ENCODE data around the gene SLCO2A1. TPM values are rescaled to one million over a fixed set of nuclear protein-coding genes. Genes with fewer than 3 reads are reported as not detected.

Gene SLCO2A1
- total RNA-seq, 1 donor from 2014 or later, result 0.33 TPM

DNA sequence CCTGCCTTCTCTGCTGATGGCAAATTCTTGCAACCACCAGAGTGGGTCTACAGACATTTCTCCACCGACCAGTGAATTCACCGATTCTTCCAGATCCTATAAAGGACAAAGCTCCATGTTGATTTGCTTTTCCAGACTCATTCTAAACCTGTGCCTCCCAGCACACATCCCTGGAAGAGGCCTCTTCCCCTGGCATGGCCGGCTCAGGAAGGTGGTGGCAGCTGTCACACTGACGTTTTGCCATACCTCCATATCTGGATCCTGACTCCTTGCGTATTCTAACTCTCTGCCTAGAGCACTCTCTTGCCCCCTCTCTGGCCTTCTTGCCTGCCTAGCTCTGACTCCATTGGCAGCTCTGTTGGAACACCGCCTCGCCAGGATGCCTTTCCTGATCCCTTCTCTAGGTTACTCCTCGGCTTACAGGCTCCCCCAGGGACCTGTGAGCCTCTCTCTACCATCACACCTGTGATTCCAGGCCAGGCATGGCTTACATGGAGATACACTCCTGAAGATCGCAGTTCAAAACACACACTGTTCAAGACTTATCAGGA, 31.0 kb downstream of the SLCO2A1 start:
- Mint-ChIP-seq H3K4me3 (no peak overlapping the region), H3K4me1 (no peaks in the 10 kb centered on the region), H3K9me3 (peaks cover 2% of the 10 kb centered on the region), H3K27ac (ENCODE audit: unreplicated experiment) (no peak overlapping the region), H3K36me3 (ENCODE audit: low read depth) (no peaks in the 10 kb centered on the region), H3K27me3 (ENCODE audit: low read depth) (peaks cover 18% of the 10 kb centered on the region)
- DNase-seq (ENCODE audit: low read depth, low spot score), result no peak
- TF ChIP-seq, protein P1, sequence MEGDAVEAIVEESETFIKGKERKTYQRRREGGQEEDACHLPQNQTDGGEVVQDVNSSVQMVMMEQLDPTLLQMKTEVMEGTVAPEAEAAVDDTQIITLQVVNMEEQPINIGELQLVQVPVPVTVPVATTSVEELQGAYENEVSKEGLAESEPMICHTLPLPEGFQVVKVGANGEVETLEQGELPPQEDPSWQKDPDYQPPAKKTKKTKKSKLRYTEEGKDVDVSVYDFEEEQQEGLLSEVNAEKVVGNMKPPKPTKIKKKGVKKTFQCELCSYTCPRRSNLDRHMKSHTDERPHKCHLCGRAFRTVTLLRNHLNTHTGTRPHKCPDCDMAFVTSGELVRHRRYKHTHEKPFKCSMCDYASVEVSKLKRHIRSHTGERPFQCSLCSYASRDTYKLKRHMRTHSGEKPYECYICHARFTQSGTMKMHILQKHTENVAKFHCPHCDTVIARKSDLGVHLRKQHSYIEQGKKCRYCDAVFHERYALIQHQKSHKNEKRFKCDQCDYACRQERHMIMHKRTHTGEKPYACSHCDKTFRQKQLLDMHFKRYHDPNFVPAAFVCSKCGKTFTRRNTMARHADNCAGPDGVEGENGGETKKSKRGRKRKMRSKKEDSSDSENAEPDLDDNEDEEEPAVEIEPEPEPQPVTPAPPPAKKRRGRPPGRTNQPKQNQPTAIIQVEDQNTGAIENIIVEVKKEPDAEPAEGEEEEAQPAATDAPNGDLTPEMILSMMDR (conservative IDR thresholded peaks at IDR 0.05), result no peak

DNA sequence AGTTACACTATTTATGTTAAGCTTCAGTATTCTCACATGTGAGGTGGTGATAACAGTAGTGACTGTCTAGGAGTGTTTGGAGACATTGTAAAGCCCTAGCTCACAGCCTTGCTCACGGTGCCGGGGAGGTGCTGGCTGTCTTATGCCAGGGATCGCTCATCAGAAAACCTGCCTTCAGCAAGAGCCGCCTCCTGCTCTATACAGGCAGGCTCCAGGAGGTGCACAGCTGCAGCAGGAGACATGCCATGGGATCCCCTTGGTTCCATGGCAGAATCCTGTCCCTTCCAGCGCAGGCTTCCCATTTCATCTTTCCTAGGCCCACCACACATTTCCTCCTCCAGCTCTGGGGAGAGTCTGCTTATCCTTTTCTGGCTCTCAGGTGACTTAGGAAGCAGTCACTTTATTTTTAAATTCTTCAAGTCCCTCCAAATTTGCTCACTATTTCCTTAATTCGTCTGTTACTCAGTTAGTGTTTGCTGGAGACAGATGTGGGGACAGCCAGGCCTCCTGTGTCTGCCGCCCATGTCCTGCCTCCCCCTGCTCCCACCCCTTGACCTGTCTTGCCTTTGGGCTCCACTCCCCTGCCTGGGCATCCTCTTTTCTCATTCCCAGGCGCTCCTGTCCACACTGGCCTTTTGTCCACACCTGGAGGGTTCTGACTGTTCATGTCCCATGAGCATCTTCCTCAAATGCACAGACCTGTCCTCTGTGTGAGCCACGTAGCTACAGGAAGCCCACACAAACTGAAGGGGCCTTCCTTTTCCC, 31.7 kb downstream of the SLCO2A1 start:
- no peak for DNase-seq (ENCODE audit: low read depth, low spot score)
- peaks cover 18% of the 10 kb centered on the region for H3K27me3 Mint-ChIP-seq (ENCODE audit: low read depth)
- H3K4me3 Mint-ChIP-seq, result no peak overlapping the region
- H3K27ac Mint-ChIP-seq (ENCODE audit: unreplicated experiment), result no peak overlapping the region
- no peaks in the 10 kb centered on the region for H3K4me1 Mint-ChIP-seq
- TF ChIP-seq, protein P1 (conservative IDR thresholded peaks at IDR 0.05), result no peak
- no peaks in the 10 kb centered on the region for H3K36me3 Mint-ChIP-seq (ENCODE audit: low read depth)
- H3K9me3 Mint-ChIP-seq, result peaks cover 2% of the 10 kb centered on the region

DNA sequence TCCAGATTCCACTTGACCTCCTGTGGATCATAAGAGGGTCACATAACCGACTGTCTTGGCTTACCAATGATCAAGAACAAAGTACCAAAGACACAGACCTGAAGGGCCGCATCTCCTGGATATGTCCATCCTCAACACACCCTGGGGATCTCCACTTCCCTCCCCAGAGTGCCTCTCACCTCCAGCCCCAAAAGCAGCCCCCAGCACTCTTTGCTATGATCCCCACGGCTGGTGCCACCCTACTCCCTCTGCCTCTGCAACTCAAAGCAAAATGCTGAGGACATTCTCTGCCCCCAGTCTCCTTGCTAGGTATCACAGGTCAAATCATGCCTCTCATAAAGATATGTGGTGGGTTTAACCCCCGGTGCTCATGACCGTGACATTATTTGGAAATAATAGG, 32.7 kb downstream of the SLCO2A1 start:
- H3K36me3 Mint-ChIP-seq (ENCODE audit: low read depth), result no peaks in the 10 kb centered on the region
- no peaks in the 10 kb centered on the region for H3K4me1 Mint-ChIP-seq
- no peak for DNase-seq (ENCODE audit: low read depth, low spot score)
- peaks cover 18% of the 10 kb centered on the region for H3K27me3 Mint-ChIP-seq (ENCODE audit: low read depth)
- H3K27ac Mint-ChIP-seq (ENCODE audit: unreplicated experiment), result no peak overlapping the region
- H3K9me3 Mint-ChIP-seq, result peaks cover 2% of the 10 kb centered on the region
- TF ChIP-seq, protein P1 (conservative IDR thresholded peaks at IDR 0.05), result no peak
- no peak overlapping the region for H3K4me3 Mint-ChIP-seq

DNA sequence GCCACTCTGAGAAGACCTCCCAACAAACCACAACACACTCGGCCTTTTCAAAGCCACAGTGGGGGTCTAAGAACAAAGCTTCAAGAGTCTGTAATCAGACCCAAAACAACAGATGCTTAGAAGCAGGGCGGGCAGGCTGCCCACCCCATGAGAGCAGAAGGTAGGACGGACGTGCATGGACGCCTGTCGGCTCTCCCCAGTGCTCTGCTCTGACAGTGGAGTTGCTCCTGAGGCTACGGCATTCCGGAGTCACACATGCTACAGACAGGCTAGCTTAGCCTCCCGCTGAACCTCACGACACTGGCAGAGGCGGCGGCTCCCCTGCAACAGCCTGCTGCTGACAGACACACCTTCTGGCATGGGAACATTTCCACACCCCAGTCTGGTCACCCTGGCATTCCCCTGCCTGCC, 33.5 kb downstream of the SLCO2A1 start:
- peaks cover 2% of the 10 kb centered on the region for H3K9me3 Mint-ChIP-seq
- TF ChIP-seq, protein P1 (conservative IDR thresholded peaks at IDR 0.05), result no peak
- DNase-seq (ENCODE audit: low read depth, low spot score), result no peak
- peaks cover 18% of the 10 kb centered on the region for H3K27me3 Mint-ChIP-seq (ENCODE audit: low read depth)
- H3K27ac Mint-ChIP-seq (ENCODE audit: unreplicated experiment), result no peak overlapping the region
- H3K4me3 Mint-ChIP-seq, result no peak overlapping the region
- no peaks in the 10 kb centered on the region for H3K36me3 Mint-ChIP-seq (ENCODE audit: low read depth)
- no peaks in the 10 kb centered on the region for H3K4me1 Mint-ChIP-seq

DNA sequence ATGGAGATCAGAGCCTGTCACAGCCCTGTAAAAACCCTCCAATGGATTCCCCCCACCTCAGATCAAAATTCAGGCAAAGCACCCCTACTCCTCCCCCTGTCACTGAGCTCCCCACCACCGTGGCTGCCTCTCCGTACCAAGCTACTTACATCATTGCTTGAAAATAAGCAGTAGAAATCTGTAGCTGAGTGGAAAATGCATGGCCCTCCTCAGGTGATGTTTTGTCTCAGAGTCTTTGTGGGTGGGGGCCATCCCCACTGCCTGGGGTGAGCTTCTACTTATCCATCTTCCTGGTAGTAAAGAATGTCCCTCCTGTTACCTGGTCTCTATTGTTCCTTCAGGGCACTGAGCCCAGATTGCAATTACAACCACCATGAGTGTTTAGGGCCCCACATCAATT, 34.5 kb downstream of the SLCO2A1 start:
- H3K4me3 Mint-ChIP-seq, result no peak overlapping the region
- no peak overlapping the region for H3K27ac Mint-ChIP-seq (ENCODE audit: unreplicated experiment)
- H3K27me3 Mint-ChIP-seq (ENCODE audit: low read depth), result peaks cover 18% of the 10 kb centered on the region
- peaks cover 2% of the 10 kb centered on the region for H3K9me3 Mint-ChIP-seq
- H3K4me1 Mint-ChIP-seq, result no peaks in the 10 kb centered on the region
- no peak for DNase-seq (ENCODE audit: low read depth, low spot score)
- TF ChIP-seq, protein P1 (conservative IDR thresholded peaks at IDR 0.05), result no peak
- H3K36me3 Mint-ChIP-seq (ENCODE audit: low read depth), result no peaks in the 10 kb centered on the region

Data from neural crest cell (in vitro differentiated cells).